Natural killer cell (primary cell): ENCODE data around the gene TTLL9. TPM values are rescaled to one million over a fixed set of nuclear protein-coding genes. Genes with fewer than 3 reads are reported as not detected.

Experiments
- ATAC-seq, 3 donors: fragments of 150-1000 bp in 2 of 3; fragments of 200-7000 bp in 1 of 3; cut with Tn5 transposase; 1 replicate in 1 of 3; 2 replicates in 2 of 3; pipeline ENCODE4 v1.10.0; 2021; ENCODE audit warnings: mild to moderate bottlenecking in 2 of 3, moderate library complexity in 2 of 3
- DNase-seq, 2 donors: peaks; one replicate each; pipeline versions ENCODE4 v3.0.0 to v3.0.0-alpha.2; 2013 to 2021; ENCODE audit warnings: mixed read lengths in 1 of 2
- H3K27ac ChIP-seq: one replicate; pipeline ENCODE4 v1.5.1; 2013; ENCODE audit warnings: mild to moderate bottlenecking, low read length
- H3K27me3 ChIP-seq: one replicate; pipeline ENCODE4 v1.6.1; 2013; ENCODE audit warnings: low read length; ENCODE audit not compliant: control insufficient read depth, insufficient read depth
- H3K36me3 ChIP-seq: one replicate; pipeline ENCODE4 v1.6.1; 2013; ENCODE audit warnings: low read length; ENCODE audit not compliant: control insufficient read depth, insufficient read depth
- H3K4me1 ChIP-seq: one replicate; pipeline ENCODE4 v1.6.1; 2013; ENCODE audit warnings: low read length; ENCODE audit not compliant: control insufficient read depth, insufficient read depth
- H3K4me3 ChIP-seq: one replicate; pipeline ENCODE4 v1.5.1; 2013; ENCODE audit warnings: low read length
- H3K9me3 ChIP-seq: one replicate; pipeline ENCODE4 v1.6.1; 2013; ENCODE audit warnings: low read length; ENCODE audit not compliant: control insufficient read depth, insufficient read depth
- H3K27ac Mint-ChIP-seq, 2 donors: one replicate each; pipeline ENCODE4 v1.8.0; 2022; ENCODE audit warnings: mild to moderate bottlenecking in 2 of 2, mixed read lengths in 2 of 2, moderate library complexity in 1 of 2
- H3K27me3 Mint-ChIP-seq, 2 donors: one replicate each; pipeline ENCODE4 v1.8.0; 2022; ENCODE audit warnings: low read depth in 2 of 2, mixed read lengths in 2 of 2
- H3K36me3 Mint-ChIP-seq: one replicate; pipeline ENCODE4 v1.8.0; 2022; ENCODE audit warnings: mixed read lengths
- H3K4me1 Mint-ChIP-seq, 2 donors: one replicate each; pipeline ENCODE4 v1.8.0; 2022; ENCODE audit warnings: mixed read lengths in 2 of 2
- H3K4me3 Mint-ChIP-seq: one replicate; pipeline ENCODE4 v1.8.0; 2022; ENCODE audit warnings: mild to moderate bottlenecking, moderate library complexity, mixed read lengths
- H3K9me3 Mint-ChIP-seq, 2 donors: one replicate each; pipeline ENCODE4 v1.8.0; 2022; ENCODE audit warnings: mixed read lengths in 2 of 2
- WGBS: methylation state at CpG from one replicate; pipeline ENCODE4 v1.1.7; 2013; ENCODE audit warnings: missing lambda C conversion rate; ENCODE audit not compliant: insufficient coverage; 5-methylcytosine and 5-hydroxymethylcytosine counted together
- intact Hi-C: fragments of 100-400 bp; cut with micrococcal nuclease; formaldehyde crosslinking; loops from one replicate; pipeline ENCODE4 v1.14.2; 2022
- total RNA-seq, 4 donors: library from RNA; stranded (reverse); fragments of 120-200 nt in 1 of 4; gene quantifications; one replicate each; pipeline versions ENCODE4 v1.2.3 to v1.2.4, GENCODE V29; 2013 to 2022
- TF ChIP-seq, protein P1 (sequence below): fragments of 200-600 bp; IDR thresholded peaks from one replicate; pipeline ENCODE4 v1.8.0; 2022; ENCODE audit warnings: antibody characterized with exemption

TTLL9 gene
- total RNA-seq, 3 donors from 2014 or later (not counting 1 experiment from before 2014, with no cell fraction given) = not detected

DNA sequence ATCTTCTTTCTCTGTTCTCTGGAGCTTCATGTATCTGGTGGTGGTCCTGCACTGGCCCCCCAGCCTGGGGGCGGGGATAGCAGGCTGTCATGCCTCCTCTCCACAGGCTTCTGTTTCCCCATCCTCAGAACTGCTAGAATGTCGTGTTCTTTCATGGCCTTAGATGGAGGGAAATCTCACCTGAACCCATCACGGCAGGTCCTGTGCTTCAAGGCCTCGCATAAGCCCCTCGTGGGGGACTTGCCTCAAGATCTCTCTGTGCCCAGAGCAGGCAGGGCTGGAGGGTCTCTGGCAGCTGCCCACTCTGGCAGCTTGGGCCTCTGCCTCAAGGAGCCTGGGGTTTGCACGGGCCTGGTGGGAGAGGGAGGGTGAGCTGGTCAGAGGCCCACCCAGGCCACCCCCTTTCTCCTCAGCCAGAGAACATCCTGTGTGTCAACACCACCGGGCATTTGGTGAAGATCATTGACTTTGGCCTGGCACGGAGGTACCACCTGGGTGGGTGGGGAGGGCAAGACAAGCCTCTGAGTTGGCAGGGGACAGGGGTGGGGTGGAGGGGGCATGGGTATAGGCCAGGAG lies 39.9 kb upstream of the TTLL9 start:
- WGBS = 83% methylated on average over 7 of the region's 8 CpGs
- Mint-ChIP-seq H3K27ac (no peak overlapping the region), H3K36me3 (no peaks in the 10 kb centered on the region), H3K27me3 (peaks cover 0 to 5% of the 10 kb centered on the region in 2 donors), H3K9me3 (no peaks in the 10 kb centered on the region), H3K4me1 (peaks cover 10 to 16% of the 10 kb centered on the region in 2 donors), H3K4me3 (no peak overlapping the region)
- Histone ChIP-seq H3K27ac (no peak overlapping the region), H3K27me3 (peaks cover 2% of the 10 kb centered on the region), H3K4me1 (peaks cover 21% of the 10 kb centered on the region), H3K9me3 (no peaks in the 10 kb centered on the region), H3K36me3 (no peaks in the 10 kb centered on the region), H3K4me3 (no peak overlapping the region)
- no peak for ATAC-seq
- TF ChIP-seq, protein P1, sequence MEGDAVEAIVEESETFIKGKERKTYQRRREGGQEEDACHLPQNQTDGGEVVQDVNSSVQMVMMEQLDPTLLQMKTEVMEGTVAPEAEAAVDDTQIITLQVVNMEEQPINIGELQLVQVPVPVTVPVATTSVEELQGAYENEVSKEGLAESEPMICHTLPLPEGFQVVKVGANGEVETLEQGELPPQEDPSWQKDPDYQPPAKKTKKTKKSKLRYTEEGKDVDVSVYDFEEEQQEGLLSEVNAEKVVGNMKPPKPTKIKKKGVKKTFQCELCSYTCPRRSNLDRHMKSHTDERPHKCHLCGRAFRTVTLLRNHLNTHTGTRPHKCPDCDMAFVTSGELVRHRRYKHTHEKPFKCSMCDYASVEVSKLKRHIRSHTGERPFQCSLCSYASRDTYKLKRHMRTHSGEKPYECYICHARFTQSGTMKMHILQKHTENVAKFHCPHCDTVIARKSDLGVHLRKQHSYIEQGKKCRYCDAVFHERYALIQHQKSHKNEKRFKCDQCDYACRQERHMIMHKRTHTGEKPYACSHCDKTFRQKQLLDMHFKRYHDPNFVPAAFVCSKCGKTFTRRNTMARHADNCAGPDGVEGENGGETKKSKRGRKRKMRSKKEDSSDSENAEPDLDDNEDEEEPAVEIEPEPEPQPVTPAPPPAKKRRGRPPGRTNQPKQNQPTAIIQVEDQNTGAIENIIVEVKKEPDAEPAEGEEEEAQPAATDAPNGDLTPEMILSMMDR = no peak
- intact Hi-C loops = no loop called here
- no peak for DNase-seq

DNA sequence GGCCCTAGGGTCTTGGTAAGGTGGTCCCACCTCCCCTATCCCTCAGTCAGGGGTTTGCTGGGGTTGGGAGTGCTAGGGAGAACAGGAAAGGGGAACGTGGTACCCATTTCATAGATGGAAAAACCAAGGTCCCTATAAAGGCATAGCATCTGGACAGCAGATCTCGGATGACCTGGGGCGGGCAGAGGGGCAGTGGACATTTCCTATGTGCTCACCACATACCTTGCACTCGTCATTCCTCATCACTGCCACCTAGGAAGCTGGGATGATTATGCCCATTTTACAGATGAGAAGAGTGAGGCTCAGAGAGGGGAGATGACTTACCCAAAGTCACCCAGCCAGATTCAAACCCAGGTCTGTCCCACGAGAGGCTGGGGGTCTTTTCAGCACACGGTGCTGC lies 39.2 kb upstream of the TTLL9 start:
- H3K4me3 ChIP-seq = no peak overlapping the region
- no peaks in the 10 kb centered on the region for H3K36me3 ChIP-seq
- no peaks in the 10 kb centered on the region for H3K9me3 ChIP-seq
- intact Hi-C loops = no loop called here
- Mint-ChIP-seq H3K36me3 (no peaks in the 10 kb centered on the region), H3K27ac (no peak overlapping the region), H3K27me3 (peaks cover 0 to 5% of the 10 kb centered on the region in 2 donors), H3K4me1 (peaks cover 18 to 23% of the 10 kb centered on the region in 2 donors), H3K9me3 (no peaks in the 10 kb centered on the region), H3K4me3 (no peak overlapping the region)
- H3K27me3 ChIP-seq = peaks cover 2% of the 10 kb centered on the region
- DNase-seq = no peak
- TF ChIP-seq, protein P1 = no peak
- WGBS = 89% methylated on average over 5 of the region's 6 CpGs
- no peak overlapping the region for H3K27ac ChIP-seq
- peaks cover 28% of the 10 kb centered on the region for H3K4me1 ChIP-seq
- no peak for ATAC-seq

DNA sequence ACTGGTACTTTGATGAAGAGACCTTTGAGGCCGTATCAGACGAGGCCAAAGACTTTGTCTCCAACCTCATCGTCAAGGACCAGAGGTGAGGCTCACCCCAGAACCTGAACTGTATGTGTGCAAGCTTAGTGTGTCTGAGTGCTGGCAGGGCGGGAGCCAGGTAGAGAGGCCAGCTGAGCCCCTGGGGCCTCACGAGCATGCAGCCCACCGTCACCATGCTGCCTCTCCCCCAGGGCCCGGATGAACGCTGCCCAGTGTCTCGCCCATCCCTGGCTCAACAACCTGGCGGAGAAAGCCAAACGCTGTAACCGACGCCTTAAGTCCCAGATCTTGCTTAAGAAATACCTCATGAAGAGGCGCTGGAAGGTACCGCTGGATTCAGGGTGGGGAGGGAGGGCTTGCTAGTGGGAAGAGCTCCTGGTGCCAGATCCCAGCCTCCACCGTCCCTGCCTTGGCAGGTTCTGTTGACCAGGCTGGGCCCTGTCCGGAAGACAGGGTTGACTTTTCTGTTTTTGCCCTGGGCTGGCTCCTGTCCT lies 38.6 kb upstream of the TTLL9 start:
- Mint-ChIP-seq H3K4me1 (peaks cover 23 to 28% of the 10 kb centered on the region in 2 donors), H3K9me3 (no peaks in the 10 kb centered on the region), H3K4me3 (no peak overlapping the region), H3K27me3 (peaks cover 0 to 5% of the 10 kb centered on the region in 2 donors), H3K36me3 (no peaks in the 10 kb centered on the region), H3K27ac (no peak overlapping the region)
- TF ChIP-seq, protein P1 = no peak
- no peak for DNase-seq
- Histone ChIP-seq H3K9me3 (no peaks in the 10 kb centered on the region), H3K4me1 (peaks cover 34% of the 10 kb centered on the region), H3K4me3 (no peak overlapping the region), H3K27me3 (peaks cover 2% of the 10 kb centered on the region), H3K36me3 (no peaks in the 10 kb centered on the region), H3K27ac (no peak overlapping the region)
- 91% methylated on average over 17 of the region's 17 CpGs for WGBS
- intact Hi-C loops = no loop called here
- ATAC-seq = no peak
